GM19023 (cell line): ENCODE data around the gene PARD3.
"Not testable (repeated sequence)": the region's sequence is repeated elsewhere in the genome, so short reads cannot be mapped to it uniquely, and the experiment has no call there.

ENCODE experiments used
- ATAC-seq: cut with Tn5 transposase; IDR thresholded peaks from one replicate; pipeline ENCODE4 v1.9.1; 2021; ENCODE audit warnings: mild to moderate bottlenecking, moderate library complexity; ENCODE audit not compliant: unreplicated experiment

The PARD3 gene

GRCh38 chr10:34719746-34720145 is 95.3 kb downstream of the PARD3 start:
- ATAC-seq = no peak

- ATAC-seq = no peak
Measured at GRCh38 chr10:34719328-34719727, 95.8 kb downstream of the PARD3 start.

- ATAC-seq = no peak
Measured at GRCh38 chr10:34717429-34717828, 97.7 kb downstream of the PARD3 start.

- ATAC-seq = peak; percentile 63
Measured at GRCh38 chr10:34716958-34717357, 98.1 kb downstream of the PARD3 start.

- no peak for ATAC-seq
Measured at GRCh38 chr10:34716234-34716633, 98.9 kb downstream of the PARD3 start.

- no peak for ATAC-seq
Measured at GRCh38 chr10:34715511-34716187, 99.4 kb downstream of the PARD3 start.

GRCh38 chr10:34713875-34714274 is 101.2 kb downstream of the PARD3 start:
- no peak for ATAC-seq

GRCh38 chr10:34711500-34711899 is 103.6 kb downstream of the PARD3 start:
- ATAC-seq = no peak

GRCh38 chr10:34710391-34710751 is 104.7 kb downstream of the PARD3 start:
- no peak for ATAC-seq

GRCh38 chr10:34709637-34710390 is 105.3 kb downstream of the PARD3 start:
- no peak for ATAC-seq

- ATAC-seq = no peak
Measured at GRCh38 chr10:34707656-34708055, 107.4 kb downstream of the PARD3 start.

- not testable (repeated sequence) for ATAC-seq
Measured at GRCh38 chr10:34706992-34707391, 108.1 kb downstream of the PARD3 start.

GRCh38 chr10:34706147-34706546 is 108.9 kb downstream of the PARD3 start:
- no peak for ATAC-seq

- no peak for ATAC-seq
Measured at GRCh38 chr10:34705563-34705962, 109.5 kb downstream of the PARD3 start.

- no peak for ATAC-seq
Measured at GRCh38 chr10:34704526-34705184, 110.4 kb downstream of the PARD3 start.

GRCh38 chr10:34702982-34703381 is 112.1 kb downstream of the PARD3 start:
- no peak for ATAC-seq

- no peak for ATAC-seq
Measured at GRCh38 chr10:34702093-34702937, 112.8 kb downstream of the PARD3 start.

- ATAC-seq = no peak
Measured at GRCh38 chr10:34701194-34701593, 113.9 kb downstream of the PARD3 start.

- not testable (repeated sequence) for ATAC-seq
Measured at GRCh38 chr10:34700752-34701151, 114.3 kb downstream of the PARD3 start.

GRCh38 chr10:34699904-34700517 is 115.1 kb downstream of the PARD3 start:
- ATAC-seq = no peak

GRCh38 chr10:34698979-34699378 is 116.1 kb downstream of the PARD3 start:
- no peak for ATAC-seq
